ENCODE measurements around the gene NINJ2.
"Not testable (repeated sequence)": the region's sequence is repeated elsewhere in the genome, so short reads cannot be mapped to it uniquely, and the experiment has no call there.

NINJ2 gene

GRCh38 chr12:583251-583869 lies 79.9 kb downstream of the NINJ2 start:
- DNase-seq: no peak

GRCh38 chr12:581746-582145 lies 81.5 kb downstream of the NINJ2 start:
- no peak for DNase-seq

DNA sequence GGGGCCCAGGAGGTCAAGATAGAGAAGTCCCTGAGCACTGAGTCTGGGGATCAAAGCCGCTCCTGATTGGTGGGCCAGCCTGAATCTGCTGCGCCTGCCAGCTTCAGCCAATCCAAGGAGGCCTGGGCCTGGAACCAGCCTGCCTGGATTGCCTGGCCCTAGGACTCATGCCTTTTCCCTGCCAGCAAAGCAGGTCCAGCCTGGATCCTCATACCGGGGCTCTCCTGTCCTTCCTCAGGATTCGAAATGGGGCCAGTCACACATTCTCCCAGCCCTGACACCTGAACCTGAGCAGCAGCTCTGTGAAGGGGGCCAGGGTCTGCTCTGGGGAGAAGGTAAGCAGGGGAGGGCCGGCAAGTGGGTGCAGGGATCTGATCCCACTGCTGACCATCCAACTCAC lies 81.9 kb downstream of the NINJ2 start:
- no peak for DNase-seq

DNA sequence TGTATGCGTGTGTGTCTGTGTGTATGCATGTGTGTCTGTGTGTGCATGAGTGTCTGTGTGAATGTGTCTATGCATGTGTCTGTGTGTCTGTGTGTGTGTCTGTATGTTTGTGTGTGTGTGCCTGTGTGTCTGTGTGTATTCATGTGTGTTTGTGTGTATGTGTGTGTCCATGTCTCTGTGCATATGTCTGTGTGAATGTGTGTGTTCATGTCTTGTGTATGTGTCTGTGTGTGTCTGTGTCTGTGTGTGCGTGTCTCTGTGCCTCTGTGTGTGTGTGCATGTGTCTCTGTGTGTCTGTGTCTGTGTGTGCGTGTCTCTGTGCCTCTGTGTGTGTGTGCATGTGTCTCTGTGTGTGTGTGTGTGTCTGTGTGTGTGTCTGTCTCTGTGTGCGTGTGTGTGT lies 82.4 kb downstream of the NINJ2 start:
- no peak for DNase-seq

DNA sequence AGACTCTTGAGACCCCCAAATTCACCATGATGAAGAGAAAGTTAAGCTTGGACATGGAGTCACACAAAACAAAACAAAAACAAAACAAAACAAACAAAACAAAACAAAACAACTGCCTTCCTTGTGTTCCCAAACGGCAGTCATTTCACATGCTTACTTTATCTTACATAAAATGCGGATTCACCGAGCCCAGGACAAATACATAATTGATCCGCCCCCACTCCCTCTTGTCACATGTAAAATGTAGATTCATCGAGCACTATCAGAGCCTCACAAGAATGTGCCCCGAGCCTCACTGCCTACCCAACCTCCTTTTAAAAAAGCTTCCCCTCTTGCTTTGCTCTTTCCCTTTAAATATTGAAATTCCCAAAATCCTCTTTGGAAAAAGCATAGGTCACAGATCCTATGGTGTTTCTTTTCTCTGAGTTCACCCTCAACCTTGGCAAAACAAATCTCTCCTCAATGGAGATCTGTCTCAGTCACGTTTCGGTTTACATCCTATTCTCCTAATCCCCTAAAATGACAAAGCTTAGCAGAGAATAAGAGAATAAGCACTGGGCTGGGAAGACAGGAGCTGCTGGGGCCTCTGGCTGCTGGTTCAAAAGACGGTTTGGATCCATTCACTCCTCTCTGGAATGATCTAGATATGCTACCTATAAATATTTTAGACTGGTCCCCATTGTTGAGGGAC lies 83.7 kb downstream of the NINJ2 start:
- DNase-seq: no peak

GRCh38 chr12:578748-579419 lies 84.4 kb downstream of the NINJ2 start:
- DNase-seq: no peak

GRCh38 chr12:577994-578747 lies 85.1 kb downstream of the NINJ2 start:
- DNase-seq: not testable (repeated sequence)

DNA sequence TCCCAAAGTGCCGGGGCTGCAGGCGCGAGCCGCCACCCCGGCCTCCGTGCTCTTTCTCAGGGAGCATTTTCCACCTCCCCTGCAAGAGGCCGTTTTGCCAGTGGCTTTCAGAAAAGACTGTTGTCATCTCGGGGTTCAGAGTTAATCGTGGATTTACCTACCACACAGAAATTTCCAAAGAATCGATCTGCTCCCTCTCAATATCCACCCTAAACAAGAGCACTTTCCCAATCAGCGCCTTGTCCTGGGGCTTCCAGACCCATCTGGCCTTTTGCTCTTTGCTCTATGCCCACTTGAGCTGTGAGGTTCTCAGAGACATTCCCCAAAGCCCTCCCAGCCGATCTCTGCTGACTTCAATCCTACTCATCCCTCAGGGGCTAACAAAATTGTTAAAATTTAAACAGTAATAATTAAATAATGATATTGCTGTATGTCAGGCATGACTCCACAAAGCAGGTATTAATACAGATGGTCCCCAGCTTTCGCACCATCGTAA lies 86.6 kb downstream of the NINJ2 start:
- no peak for DNase-seq

- peak; percentile 94 for DNase-seq
These were observed 87.2 kb downstream of the NINJ2 start for GRCh38 chr12:575948-576614.

GRCh38 chr12:575129-575502 lies 88.1 kb downstream of the NINJ2 start:
- no peak for DNase-seq

DNA sequence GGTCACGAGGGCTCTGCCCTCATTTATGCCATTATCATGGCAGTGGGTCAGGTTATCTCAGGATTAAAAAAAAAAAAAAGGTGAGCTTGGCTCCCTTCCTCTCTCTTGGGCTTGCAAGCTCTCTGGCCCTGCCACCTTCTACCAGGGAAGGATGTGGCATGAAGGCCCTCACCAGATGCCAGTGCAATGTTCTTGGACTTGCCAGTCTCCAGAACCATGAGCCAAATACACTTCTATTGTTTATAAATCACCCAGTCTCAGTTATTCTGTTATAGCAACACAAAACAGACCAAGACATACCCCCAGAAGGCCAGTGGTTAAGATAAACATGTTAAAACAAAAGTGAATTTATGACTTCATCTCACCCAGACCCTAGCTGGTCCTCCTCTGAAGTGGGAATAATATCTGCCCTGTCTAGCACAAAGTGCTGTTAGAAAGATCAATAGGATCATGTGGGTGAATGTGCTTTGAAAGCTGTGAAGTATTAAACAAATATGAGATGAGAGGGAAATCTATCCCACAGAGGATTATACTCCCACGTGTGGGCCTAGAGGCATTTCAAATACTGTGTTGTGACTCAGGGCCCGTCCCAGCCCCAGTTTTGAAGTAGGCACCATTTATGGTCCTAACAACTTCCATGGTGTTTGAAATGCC lies 88.6 kb downstream of the NINJ2 start:
- peak; percentile 61 for DNase-seq

GRCh38 chr12:573232-573631 lies 90.0 kb downstream of the NINJ2 start:
- no peak for DNase-seq

DNA sequence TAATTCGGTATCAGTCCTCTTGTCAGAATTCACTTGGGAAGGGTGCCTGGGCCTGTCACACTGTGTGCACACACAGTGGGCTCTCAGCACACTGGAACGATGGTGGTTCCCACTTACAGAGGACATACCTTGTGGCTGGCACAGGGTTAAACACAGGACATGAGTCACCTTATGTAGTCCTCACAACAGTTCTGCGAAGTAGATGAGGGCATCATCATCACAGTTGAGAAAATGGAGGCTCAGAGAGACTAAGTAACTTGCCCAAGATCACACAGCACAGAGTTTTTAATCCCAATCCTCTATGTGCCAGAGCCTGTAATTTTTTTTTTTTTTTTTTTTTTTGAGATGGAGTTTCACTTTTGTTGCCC lies 90.7 kb downstream of the NINJ2 start:
- DNase-seq: peak; percentile 55

DNA sequence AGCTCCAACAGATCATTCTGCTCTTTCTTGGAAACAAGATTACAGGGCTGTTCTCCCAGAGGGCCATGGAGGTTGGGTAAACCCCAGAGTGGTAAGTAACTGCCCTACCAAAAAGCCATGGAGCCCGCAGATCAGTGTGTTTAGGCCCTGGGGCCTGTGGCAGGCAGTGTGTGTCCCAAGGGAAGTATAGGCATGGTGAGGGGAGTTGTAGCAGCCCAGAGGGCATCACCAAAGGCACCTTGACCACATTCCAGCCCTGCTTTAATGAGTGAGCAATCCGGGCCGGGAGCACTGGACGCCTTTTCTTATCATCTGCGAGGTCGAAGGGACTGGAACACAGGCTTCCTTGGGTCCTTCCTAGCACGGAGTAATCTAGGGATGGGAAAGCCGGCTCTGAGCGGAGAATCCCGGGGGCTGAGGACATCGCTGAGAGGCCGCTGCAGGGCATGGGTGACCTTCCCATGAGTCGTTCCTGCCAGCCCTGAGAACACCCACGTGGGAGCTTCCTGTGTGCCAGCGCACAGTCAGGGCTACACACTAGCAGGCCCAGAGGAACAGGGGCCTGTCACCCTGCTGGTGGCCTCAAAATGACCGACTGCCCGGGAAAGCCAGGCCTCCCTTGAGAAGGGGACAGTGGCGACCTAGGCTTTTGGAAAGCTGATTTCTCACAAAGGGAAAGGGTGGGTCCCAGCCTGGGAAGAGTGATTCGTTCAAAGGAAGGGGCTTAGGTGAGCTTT lies 91.3 kb downstream of the NINJ2 start:
- DNase-seq: peak; percentile 59

DNA sequence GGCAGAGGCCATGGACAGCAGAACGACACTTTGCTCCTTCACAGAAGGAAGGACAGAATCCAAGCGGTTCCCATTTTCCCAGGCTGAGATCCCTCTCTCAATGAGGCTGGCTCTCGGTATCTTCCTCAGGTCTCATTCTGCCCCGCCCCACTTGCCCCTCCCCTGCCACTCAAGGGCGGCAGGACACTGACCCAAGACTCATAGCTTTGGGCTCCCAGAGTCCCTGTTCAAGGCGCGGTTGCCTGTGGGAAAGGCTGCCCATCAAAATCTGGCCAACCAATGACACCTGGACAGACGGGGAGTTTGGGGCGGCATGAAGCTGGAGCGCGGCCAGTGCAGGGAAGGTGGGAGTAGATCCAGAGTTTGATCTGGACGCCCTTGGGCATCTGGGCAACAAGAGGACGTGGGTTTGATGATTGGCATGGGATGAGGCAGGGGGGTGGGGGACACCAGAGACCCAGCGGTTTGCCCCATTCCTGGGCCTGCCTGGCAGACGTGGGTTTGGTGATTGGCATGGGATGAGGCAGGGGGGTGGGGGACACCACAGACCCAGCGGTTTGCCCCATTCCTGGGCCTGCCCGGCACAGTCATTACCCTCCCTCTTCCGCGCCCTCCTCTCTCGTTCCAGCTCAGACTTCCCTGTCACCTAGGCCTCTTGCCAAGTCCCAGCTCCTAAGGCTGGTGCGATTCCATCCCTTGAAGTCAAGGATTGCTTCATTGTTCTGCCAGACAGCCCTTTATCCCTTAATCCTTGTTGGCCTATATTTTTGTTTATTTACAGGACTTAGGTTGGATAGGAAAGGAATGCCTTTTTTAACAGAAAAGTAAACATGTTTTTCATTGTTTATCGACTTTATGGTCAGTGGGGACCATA lies 92.1 kb downstream of the NINJ2 start:
- DNase-seq: peak; percentile 48

DNA sequence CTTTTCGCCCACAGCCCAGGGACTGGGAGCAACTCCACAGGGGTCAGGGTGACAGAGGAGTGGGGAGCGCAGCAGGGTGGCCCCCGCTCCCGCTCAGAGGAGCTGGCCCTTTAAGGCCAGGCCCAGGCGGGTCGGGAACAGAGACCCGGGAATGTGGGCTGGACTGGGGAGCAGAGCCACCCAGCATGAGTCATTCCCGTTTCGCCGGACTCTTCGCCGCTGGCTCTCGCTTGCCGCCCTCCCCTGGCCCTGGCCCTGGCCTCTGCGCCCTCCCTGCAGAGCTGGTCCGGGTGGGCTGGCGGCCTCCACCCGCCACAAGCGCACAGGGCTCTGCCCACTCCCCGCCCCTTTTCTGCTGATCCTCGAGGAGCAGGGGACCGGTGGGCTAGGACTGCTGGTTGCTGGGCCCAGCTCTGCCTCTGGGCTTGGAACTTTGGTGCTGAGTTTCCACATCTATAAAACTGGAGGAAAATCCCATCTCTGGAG lies 92.8 kb downstream of the NINJ2 start:
- DNase-seq: peak; percentile 59

DNA sequence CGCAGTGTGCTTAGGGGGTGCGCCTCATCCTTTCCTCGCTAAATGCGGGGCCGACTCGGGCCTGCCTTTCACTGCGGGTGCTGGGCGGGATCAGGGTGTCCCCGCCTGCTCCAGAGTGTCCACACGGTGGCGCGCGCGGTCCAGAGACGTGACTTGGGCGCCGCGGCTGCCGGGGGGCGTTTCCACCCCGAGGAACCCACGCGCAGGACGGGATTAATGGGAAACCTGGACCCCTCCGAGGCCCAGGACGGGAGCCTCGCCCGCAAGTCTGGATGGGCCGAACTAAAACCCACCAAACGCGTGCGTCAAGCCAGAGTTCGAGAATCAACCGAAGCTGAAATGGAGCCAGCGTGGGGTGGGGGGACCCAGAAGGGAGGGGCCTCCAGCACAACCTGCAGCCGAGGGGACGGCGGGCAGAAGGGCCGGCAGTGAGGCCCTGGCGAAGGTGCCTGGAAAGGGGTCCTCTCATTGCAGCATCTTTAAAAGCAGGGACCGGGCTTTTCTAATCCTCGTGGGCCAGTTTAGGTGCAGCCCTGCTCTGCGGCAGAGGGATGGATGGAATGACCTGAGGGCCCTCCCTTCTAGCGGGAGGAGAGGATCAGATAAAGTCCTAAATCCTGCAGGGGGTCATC lies 93.3 kb downstream of the NINJ2 start:
- DNase-seq: peak; percentile 94

DNA sequence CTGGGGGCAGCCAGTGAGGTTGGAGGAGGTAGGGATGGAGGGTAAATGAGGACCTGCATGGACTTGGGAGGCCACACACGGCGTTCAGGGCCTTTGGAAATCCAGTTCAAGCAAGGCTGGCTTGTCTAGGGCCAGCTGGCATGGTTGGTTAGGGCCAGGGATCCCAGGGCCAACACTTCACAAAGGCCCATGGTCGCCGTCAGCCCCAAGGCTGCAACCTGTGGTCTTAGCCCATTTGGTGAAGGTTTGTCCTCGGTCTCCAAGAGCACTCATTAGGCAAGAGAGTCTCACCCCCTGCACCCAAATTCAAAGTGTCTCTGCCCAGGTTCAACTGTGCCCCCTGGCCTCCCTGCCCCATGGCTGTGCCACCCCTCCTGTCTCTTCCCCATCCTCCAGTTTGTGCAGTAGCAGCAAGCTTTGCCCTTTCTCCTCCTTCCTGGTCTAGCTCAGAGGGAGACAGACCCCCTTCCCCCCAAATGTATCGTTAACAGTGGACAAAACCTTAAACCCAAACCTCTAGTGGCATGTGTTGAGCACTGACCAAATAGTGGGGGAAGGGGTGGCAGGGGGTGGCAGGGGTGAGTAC lies 94.1 kb downstream of the NINJ2 start:
- DNase-seq: no peak

- no peak for DNase-seq
These were observed 94.8 kb downstream of the NINJ2 start for GRCh38 chr12:568486-568885.

Data from activated effector memory CD4-positive, alpha-beta T cell treated with anti-CD3 and anti-CD28 coated beads, Interleukin-2, amount 50 U/mL, for 16 hours (primary cell).